A549 (cell line): Measurements from ENCODE around the gene C8G. TPM values are rescaled to one million over a fixed set of nuclear protein-coding genes. Genes with fewer than 3 reads are reported as not detected.

ENCODE experiments used
- ATAC-seq, 2 experiments: fragments of 200-7000 bp in 1 of 2; fragments of >200 bp in 1 of 2; cut with Nextera tagmentation in 1 of 2; cut with Tn5 transposase in 1 of 2; 3 replicates each; pipeline versions ENCODE4 v1.8.0 to v1.9.1; 2018 to 2020; ENCODE audit warnings: mild to moderate bottlenecking in 1 of 2, moderate library complexity in 1 of 2
- CTCF ChIA-PET: fragments of 300-600 bp; sonication (Branson Sonifier 250); formaldehyde crosslinking; extraction: SDS; loops from one replicate; lab custom pipeline; 2021; ENCODE audit warnings: antibody characterized with exemption, inconsistent platforms; lab: Yijun Ruan, JAX
- POLR2A ChIA-PET: fragments of 350-600 bp; formaldehyde crosslinking; extraction: SDS; loops from one replicate; lab custom pipeline; 2021; ENCODE audit warnings: antibody characterized with exemption, inconsistent platforms; lab: Yijun Ruan, JAX
- DNase-seq, 2 experiments: peaks; one replicate each; pipeline versions ENCODE4 v3.0.0 to v3.0.0-alpha.2; 2011 to 2016; ENCODE audit warnings: low read depth in 1 of 2, low spot score in 1 of 2
- FAIRE-seq: peaks from 2 replicates; lab custom pipeline; 2011; peaks lifted over from hg19 to GRCh38; lab: Jason Lieb, UNC
- H3K27ac ChIP-seq, 2 experiments: fragments of >200 bp; sonication (Bioruptor Twin); formaldehyde crosslinking; 3 replicates each; pipeline ENCODE4 v1.5.1; 2016 to 2017
- H3K4me1 ChIP-seq: fragments of >200 bp; sonication (Bioruptor Twin); formaldehyde crosslinking; 3 replicates; pipeline ENCODE4 v1.6.1; 2016
- H3K4me2 ChIP-seq: fragments of >200 bp; sonication (Bioruptor Twin); formaldehyde crosslinking; 3 replicates; pipeline ENCODE4 v1.6.1; 2016
- H3K4me3 ChIP-seq: fragments of >200 bp; sonication (Bioruptor Twin); formaldehyde crosslinking; 3 replicates; pipeline ENCODE4 v1.5.1; 2016
- H3K9me3 ChIP-seq: fragments of >200 bp; sonication (Bioruptor Twin); formaldehyde crosslinking; 3 replicates; pipeline ENCODE4 v1.6.1; 2016
- BCL3 ChIP-seq: fragments of >200 bp; sonication (Bioruptor Twin); formaldehyde crosslinking; IDR thresholded peaks from 3 replicates; pipeline ENCODE4 v1.6.1; 2016
- CTCF ChIP-seq: fragments of >200 bp; sonication (Bioruptor Twin); formaldehyde crosslinking; IDR thresholded peaks from 3 replicates; pipeline ENCODE4 v1.5.1; 2016
- EHMT2 ChIP-seq: fragments of 200-600 bp; sonication (generic); IDR thresholded peaks from 2 replicates; pipeline ENCODE4 v1.6.1; 2016; ENCODE audit warnings: antibody characterized with exemption, low read depth, mild to moderate bottlenecking, moderate library complexity
- FOSB ChIP-seq: fragments of 250-450 bp; sonication (Bioruptor Pico); IDR thresholded peaks from 2 replicates; pipeline ENCODE4 v1.5.0; 2020; ENCODE audit warnings: mild to moderate bottlenecking, moderate library complexity
- FOXS1 ChIP-seq: fragments of 250-450 bp; sonication (Bioruptor Pico); IDR thresholded peaks from 2 replicates; pipeline ENCODE4 v1.5.0; 2020; ENCODE audit warnings: mild to moderate bottlenecking, moderate library complexity
- HES2 ChIP-seq: fragments of >200 bp; sonication (Bioruptor Twin); formaldehyde crosslinking; IDR thresholded peaks from 2 replicates; pipeline ENCODE4 v1.6.1; 2016
- HOXA7 ChIP-seq: fragments of 250-450 bp; sonication (Bioruptor Pico); IDR thresholded peaks from 2 replicates; pipeline ENCODE4 v1.5.0; 2020; ENCODE audit warnings: mild to moderate bottlenecking, moderate library complexity
- HOXB5 ChIP-seq: fragments of 250-450 bp; sonication (Bioruptor Pico); IDR thresholded peaks from 2 replicates; pipeline ENCODE4 v1.5.0; 2020; ENCODE audit warnings: mild to moderate bottlenecking, moderate library complexity
- MAX ChIP-seq: IDR thresholded peaks from 2 replicates; pipeline ENCODE4 v1.6.1; 2012
- MAZ ChIP-seq: fragments of 150-350 bp; IDR thresholded peaks from 2 replicates; pipeline ENCODE4 v1.6.1; 2014; ENCODE audit warnings: antibody characterized with exemption, low read depth, low read length, borderline replicate concordance
- NFE2L2 ChIP-seq: fragments of 150-350 bp; conservative IDR thresholded peaks from 2 replicates; pipeline ENCODE4 v1.6.1; 2014; ENCODE audit warnings: low read length
- NPAS2 ChIP-seq: fragments of 250-450 bp; sonication (Bioruptor Pico); IDR thresholded peaks from 2 replicates; pipeline ENCODE4 v1.8.0; 2022; ENCODE audit warnings: mild to moderate bottlenecking, moderate library complexity, borderline replicate concordance
- RCOR1 ChIP-seq: fragments of 150-350 bp; IDR thresholded peaks from 2 replicates; pipeline ENCODE4 v1.6.1; 2014; ENCODE audit warnings: antibody characterized with exemption, low read length, low read depth
- REST ChIP-seq: fragments of 200-600 bp; sonication (generic); IDR thresholded peaks from 2 replicates; pipeline ENCODE4 v1.6.1; 2016; ENCODE audit warnings: antibody characterized with exemption, mild to moderate bottlenecking, moderate library complexity
- RNF2 ChIP-seq: fragments of 200-600 bp; sonication (generic); IDR thresholded peaks from 2 replicates; pipeline ENCODE4 v1.6.1; 2016; ENCODE audit warnings: low read depth, mild to moderate bottlenecking, antibody characterized with exemption, moderate library complexity, borderline replicate concordance
- WGBS: methylation state at CpG from one replicate; pipeline ENCODE4 v1.1.6; 2017; ENCODE audit errors: missing lambda C conversion rate; 5-methylcytosine and 5-hydroxymethylcytosine counted together
- polyA plus RNA-seq, 4 experiments: library from polyadenylated mRNA; depleted of rRNA in 3 of 4; stranded (reverse); fragments of >200 nt; fragmentation: RNase III in 1 of 4; extraction: RNeasy Plus Mini Kit Qiagen cat#74134 plus additional on column Dnase treatment in 1 of 4; gene quantifications; 2 replicates in 3 of 4; 3 replicates in 1 of 4; pipeline ENCODE4 v1.2.3, GENCODE V29; 2011 to 2017

C8G gene
- polyA plus RNA-seq, 2 of the 4 experiments (the other 2 are of a cell fraction): 0.45 to 1.3 TPM

- FAIRE-seq (no peak), DNase-seq (no peak), ATAC-seq (no peak)
- ChIA-PET POLR2A (interaction anchor here (0.7 kb wide), 1 partner anchor 224 kb away, joined by 7 read pairs; no protein-coding TSS in a partner anchor), CTCF (interaction anchor here (0.5 to 11.3 kb wide), 5 partner anchors 21 to 179 kb away, joined by 3 to 282 read pairs (median 4); partner anchors contain the start of genes ABCA2 and FUT7)
- no peak for TF ChIP-seq REST
- TF ChIP-seq MAZ: no peak
- TF ChIP-seq RCOR1: no peak
- no peak for TF ChIP-seq FOSB (CRISPR knock-in tag)
- TF ChIP-seq NPAS2: no peak
- H3K4me2 ChIP-seq: no peak overlapping the region
- no peak overlapping the region for H3K4me3 ChIP-seq
- H3K4me1 ChIP-seq: peaks cover 26% of the 10 kb centered on the region
- no peaks in the 10 kb centered on the region for H3K9me3 ChIP-seq
- WGBS: 66% methylated on average over 5 of the region's 15 CpGs
- H3K27ac ChIP-seq: 0 out of 6 replicates have a peak overlapping the region, but pooled peaks of 1 of the 2 experiments have one; percentile 19
Observed at GRCh38 chr9:136952321-136952850, 7.3 kb downstream of the C8G start.

- H3K4me1 ChIP-seq: peaks cover 19% of the 10 kb centered on the region
- ATAC-seq: no peak
- ChIA-PET POLR2A (interaction anchor here (0.7 kb wide), 1 partner anchor 225 kb away, joined by 7 read pairs; no protein-coding TSS in a partner anchor), CTCF (interaction anchor here (0.5 to 11.3 kb wide), 6 partner anchors 9 to 178 kb away, joined by 3 to 282 read pairs (median 4); partner anchors contain the start of genes ABCA2, FBXW5 and FUT7)
- H3K4me2 ChIP-seq: no peak overlapping the region
- 0 out of 6 replicates have a peak overlapping the region, but pooled peaks of 1 of the 2 experiments have one; percentile 19 for H3K27ac ChIP-seq
- TF ChIP-seq NFE2L2 (no peak), HOXA7 (CRISPR knock-in tag) (no peak), BCL3 (no peak)
- 95% methylated on average over 26 of the region's 44 CpGs for WGBS
- no peak for FAIRE-seq
- no peak for DNase-seq
- no peak overlapping the region for H3K4me3 ChIP-seq
- no peaks in the 10 kb centered on the region for H3K9me3 ChIP-seq
Observed at GRCh38 chr9:136952876-136953770, 8.1 kb downstream of the C8G start.

- Histone ChIP-seq H3K27ac (no peak overlapping the region), H3K4me3 (no peak overlapping the region), H3K4me1 (peaks cover 12% of the 10 kb centered on the region), H3K4me2 (no peak overlapping the region), H3K9me3 (no peaks in the 10 kb centered on the region)
- POLR2A ChIA-PET: interaction anchor here (0.6 kb wide), 1 partner anchor 38 kb away, joined by 3 read pairs; no protein-coding TSS in a partner anchor
- WGBS: 82% methylated on average over 11 of the region's 19 CpGs
- no peak for DNase-seq
- TF ChIP-seq RNF2 (no peak), HES2 (no peak), FOXS1 (CRISPR knock-in tag) (no peak), CTCF (no peak), EHMT2 (no peak), HOXB5 (CRISPR knock-in tag) (no peak), MAX (no peak), NPAS2 (no peak)
- CTCF ChIA-PET: interaction anchor here (1.1 to 11.3 kb wide), 2 partner anchors 78 to 93 kb away, joined by 3 to 282 read pairs; partner anchors contain the start of genes ABCA2, FUT7 and NPDC1
- no peak for ATAC-seq
- FAIRE-seq: no peak
Observed at GRCh38 chr9:136953771-136954269, 8.8 kb downstream of the C8G start.
